GM12801 (cell line): ENCODE results near the gene FBXL13.

Experiments used
- CTCF ChIP-seq: IDR thresholded peaks from one replicate; pipeline ENCODE4 v1.5.1; 2011; ENCODE audit warnings: control low read depth; ENCODE audit not compliant: insufficient read length; ENCODE audit errors: extremely low read depth

Gene FBXL13

GRCh38 chr7:102934239-102934638, 140.4 kb downstream of the FBXL13 start:
- TF ChIP-seq CTCF = no peak

- TF ChIP-seq CTCF = no peak
These were observed 140.8 kb downstream of the FBXL13 start for GRCh38 chr7:102933763-102934162.

- TF ChIP-seq CTCF = no peak
These were observed 142.8 kb downstream of the FBXL13 start for GRCh38 chr7:102931757-102932156.

GRCh38 chr7:102927312-102927933, 147.2 kb downstream of the FBXL13 start:
- TF ChIP-seq CTCF = no peak

GRCh38 chr7:102926783-102927140, 147.8 kb downstream of the FBXL13 start:
- no peak for TF ChIP-seq CTCF

GRCh38 chr7:102925976-102926782, 148.4 kb downstream of the FBXL13 start:
- TF ChIP-seq CTCF = no peak

- no peak for TF ChIP-seq CTCF
These were observed 155.8 kb downstream of the FBXL13 start for GRCh38 chr7:102918845-102919244.
